Thoracic aorta (tissue), 2 donors: Measurements from ENCODE around the gene SNX33. TPM values are rescaled to one million over a fixed set of nuclear protein-coding genes. Genes with fewer than 3 reads are reported as not detected.

Experiments used
- ATAC-seq: fragments of 150-250 bp; one replicate; pipeline ENCODE4 v1.8.0; 2017; ENCODE audit warnings: low read depth; ENCODE audit not compliant: insufficient number of reproducible peaks, low FRiP score
- DNase-seq: peaks from one replicate; pipeline ENCODE4 v3.0.0-alpha.2; 2020; ENCODE audit warnings: low spot score
- H3K27ac ChIP-seq, 2 donors: fragments of 200-600 bp; sonication (generic); 1 replicate in 1 of 2; 2 replicates in 1 of 2; pipeline ENCODE4 v1.5.1; 2016; ENCODE audit warnings: mild to moderate bottlenecking in 2 of 2, moderate library complexity in 2 of 2
- H3K27me3 ChIP-seq: fragments of 200-600 bp; sonication (generic); replicated peaks from 2 replicates; pipeline ENCODE4 v1.6.0; 2016; ENCODE audit warnings: mild to moderate bottlenecking; ENCODE audit not compliant: insufficient read depth
- H3K36me3 ChIP-seq: fragments of 200-600 bp; sonication (generic); one replicate; pipeline ENCODE4 v1.5.1; 2016
- H3K4me1 ChIP-seq, 2 donors: fragments of 200-600 bp; sonication (generic); 1 replicate in 1 of 2; 2 replicates in 1 of 2; pipeline versions ENCODE4 v1.5.1 to v1.6.0; 2016; ENCODE audit warnings: low read depth in 2 of 2, mild to moderate bottlenecking in 1 of 2; ENCODE audit not compliant: control insufficient read depth in 1 of 2
- H3K4me3 ChIP-seq: fragments of 200-600 bp; sonication (generic); 2 replicates; pipeline ENCODE4 v1.5.1; 2016; ENCODE audit warnings: mild to moderate bottlenecking
- H3K9me3 ChIP-seq: fragments of 200-600 bp; sonication (generic); 2 replicates; pipeline ENCODE4 v1.5.1; 2016
- total RNA-seq, 2 donors: library from RNA; depleted of rRNA; stranded (reverse); fragments of >200 nt; gene quantifications; one replicate each; pipeline versions ENCODE4 v1.1.0 to v1.2.3, GENCODE V29; 2016
- TF ChIP-seq, protein P1 (sequence below): fragments of 200-600 bp; sonication (generic); IDR thresholded peaks from one replicate; pipeline ENCODE4 v1.5.1; 2019; ENCODE audit warnings: antibody characterized with exemption

The SNX33 gene
- total RNA-seq, 2 donors from 2014 or later, result 45.1 to 57.3 TPM

DNA sequence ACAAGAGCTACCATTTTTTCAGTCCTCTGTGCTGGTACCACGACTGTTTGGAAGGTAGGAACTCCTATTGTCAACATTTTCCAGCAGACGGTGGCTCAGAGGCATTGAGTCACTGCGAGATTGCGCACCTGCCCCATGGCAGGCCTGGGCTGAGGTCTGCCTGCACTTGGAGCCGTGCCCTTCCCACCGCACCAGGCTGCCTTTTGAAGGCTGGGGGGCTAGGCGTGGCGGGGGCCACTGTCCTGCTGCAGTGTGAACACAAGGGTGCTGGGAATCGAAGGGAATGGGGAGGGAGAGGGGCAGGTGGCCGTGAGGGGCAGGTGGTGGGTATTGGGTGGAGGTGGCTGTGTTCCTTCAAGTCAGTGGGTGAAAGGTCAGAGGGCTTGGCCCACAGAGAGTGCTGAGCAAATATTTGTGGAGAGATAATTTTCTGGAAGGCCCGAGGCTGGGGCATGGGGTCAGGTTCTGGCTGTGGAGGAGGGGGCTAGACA is 16.3 kb downstream of the SNX33 start:
- no peak for ATAC-seq

DNA sequence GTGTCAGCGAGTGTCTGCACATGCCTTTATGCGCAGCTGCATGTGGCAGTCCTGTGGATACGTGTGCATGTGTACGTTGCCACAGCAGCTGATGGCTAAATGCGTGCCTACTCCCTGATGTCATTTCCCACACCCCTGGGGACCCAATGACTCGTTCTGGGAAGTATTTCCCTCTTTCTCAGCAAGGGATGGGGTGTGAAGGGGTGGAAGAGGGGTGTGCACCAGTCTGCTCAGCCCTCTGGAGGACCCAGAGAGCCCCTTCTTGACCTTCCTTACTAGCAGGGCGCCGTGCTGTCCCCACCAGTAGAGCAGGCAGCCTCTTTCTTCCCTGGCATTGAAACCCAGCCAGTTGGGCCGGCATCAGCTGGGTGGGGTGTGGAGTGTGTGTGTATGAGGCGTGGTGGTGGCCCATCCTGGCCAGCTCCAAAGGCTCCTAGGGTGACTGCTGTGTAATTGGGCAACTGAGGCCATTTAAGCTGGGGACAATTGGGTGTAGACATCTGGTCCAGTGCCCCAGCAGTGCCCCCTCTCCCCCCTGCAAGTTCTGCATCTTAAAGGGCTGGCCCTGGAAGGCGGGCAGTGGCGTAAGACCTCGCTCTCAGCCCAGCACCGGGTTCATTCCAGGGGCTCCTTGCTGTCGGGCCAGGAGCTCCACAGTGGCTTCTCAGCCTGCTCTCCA is 19.2 kb downstream of the SNX33 start:
- Histone ChIP-seq H3K4me1 (peaks cover 21 to 89% of the 10 kb centered on the region in 2 donors), H3K9me3 (no peaks in the 10 kb centered on the region), H3K4me3 (peak overlapping the region; percentile 58), H3K27me3 (no peaks in the 10 kb centered on the region), H3K27ac (peak overlapping the region; percentile 91 to 98), H3K36me3 (no peaks in the 10 kb centered on the region)
- peak; percentile 86 for DNase-seq
- ATAC-seq, result peak; percentile 84
- TF ChIP-seq, protein P1, sequence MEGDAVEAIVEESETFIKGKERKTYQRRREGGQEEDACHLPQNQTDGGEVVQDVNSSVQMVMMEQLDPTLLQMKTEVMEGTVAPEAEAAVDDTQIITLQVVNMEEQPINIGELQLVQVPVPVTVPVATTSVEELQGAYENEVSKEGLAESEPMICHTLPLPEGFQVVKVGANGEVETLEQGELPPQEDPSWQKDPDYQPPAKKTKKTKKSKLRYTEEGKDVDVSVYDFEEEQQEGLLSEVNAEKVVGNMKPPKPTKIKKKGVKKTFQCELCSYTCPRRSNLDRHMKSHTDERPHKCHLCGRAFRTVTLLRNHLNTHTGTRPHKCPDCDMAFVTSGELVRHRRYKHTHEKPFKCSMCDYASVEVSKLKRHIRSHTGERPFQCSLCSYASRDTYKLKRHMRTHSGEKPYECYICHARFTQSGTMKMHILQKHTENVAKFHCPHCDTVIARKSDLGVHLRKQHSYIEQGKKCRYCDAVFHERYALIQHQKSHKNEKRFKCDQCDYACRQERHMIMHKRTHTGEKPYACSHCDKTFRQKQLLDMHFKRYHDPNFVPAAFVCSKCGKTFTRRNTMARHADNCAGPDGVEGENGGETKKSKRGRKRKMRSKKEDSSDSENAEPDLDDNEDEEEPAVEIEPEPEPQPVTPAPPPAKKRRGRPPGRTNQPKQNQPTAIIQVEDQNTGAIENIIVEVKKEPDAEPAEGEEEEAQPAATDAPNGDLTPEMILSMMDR, result no peak

More for the DNA sequence above, 16.3 kb downstream of the SNX33 start:
- H3K36me3 ChIP-seq, result peaks cover 3% of the 10 kb centered on the region
- H3K27ac ChIP-seq, result peak overlapping the region; percentile 98 to 99
- H3K9me3 ChIP-seq, result no peaks in the 10 kb centered on the region
- peaks cover 46 to 91% of the 10 kb centered on the region in 2 donors for H3K4me1 ChIP-seq
- TF ChIP-seq, protein P1, result no peak
- no peak overlapping the region for H3K4me3 ChIP-seq
- no peaks in the 10 kb centered on the region for H3K27me3 ChIP-seq
- DNase-seq, result no peak

DNA sequence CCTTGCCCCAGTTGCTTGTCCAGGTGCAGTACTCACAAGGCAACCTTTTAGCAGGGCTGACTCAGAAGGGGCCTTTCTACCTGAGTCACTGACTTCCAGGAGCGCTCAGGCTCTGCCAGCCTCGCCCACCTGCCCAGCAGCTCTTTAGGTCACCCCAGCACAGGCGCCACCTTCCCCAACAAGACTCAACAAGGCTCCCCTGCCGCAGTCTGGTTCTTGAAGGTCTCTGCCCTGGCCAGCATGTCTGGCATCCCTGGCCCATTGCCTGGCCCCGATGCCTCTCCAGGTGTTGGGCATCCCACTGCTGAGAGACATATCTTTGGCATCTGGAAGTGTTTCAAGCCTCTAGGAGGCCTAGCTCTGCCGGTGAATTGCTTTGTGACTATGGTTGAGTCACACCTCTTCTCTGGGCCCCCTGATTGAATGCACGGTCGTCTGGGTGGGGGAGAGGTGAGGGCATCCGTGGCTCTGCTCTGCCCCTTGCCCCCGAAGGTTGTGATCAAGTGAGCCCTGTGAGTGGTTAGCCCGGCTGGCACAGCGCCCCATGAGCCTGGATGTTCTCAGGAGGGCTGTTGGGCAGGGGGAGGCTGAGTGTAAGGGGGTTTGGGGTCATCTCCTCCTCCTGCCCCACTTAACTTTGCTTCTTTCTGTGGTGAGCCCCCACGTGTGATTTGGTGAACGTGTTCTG is 21.6 kb downstream of the SNX33 start:
- H3K27ac ChIP-seq, result peak overlapping the region; percentile 91 to 98
- DNase-seq, result no peak
- H3K4me3 ChIP-seq, result no peak overlapping the region
- no peaks in the 10 kb centered on the region for H3K36me3 ChIP-seq
- peaks cover 41 to 91% of the 10 kb centered on the region in 2 donors for H3K4me1 ChIP-seq
- no peaks in the 10 kb centered on the region for H3K27me3 ChIP-seq
- H3K9me3 ChIP-seq, result no peaks in the 10 kb centered on the region
- TF ChIP-seq, protein P1, result no peak
- ATAC-seq, result no peak

DNA sequence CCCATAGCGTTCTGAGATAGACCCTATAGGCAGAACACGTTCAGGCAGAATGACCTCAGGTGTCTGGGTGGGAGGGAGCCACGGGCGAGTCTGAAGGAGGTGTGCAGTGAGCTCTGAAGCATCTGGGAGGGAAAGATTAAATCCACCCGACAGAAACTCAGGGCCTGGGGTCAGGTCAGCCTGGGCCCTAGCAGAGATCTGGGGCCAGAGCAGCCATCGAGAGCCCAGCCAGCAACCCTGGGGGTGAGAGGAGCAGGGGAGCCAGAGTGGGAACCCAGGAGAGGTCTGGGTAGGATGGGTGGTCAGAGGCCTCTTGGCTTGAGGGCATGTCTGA is 22.1 kb downstream of the SNX33 start:
- TF ChIP-seq, protein P1, result no peak
- Histone ChIP-seq H3K9me3 (no peaks in the 10 kb centered on the region), H3K4me1 (peaks cover 46 to 93% of the 10 kb centered on the region in 2 donors), H3K27me3 (no peaks in the 10 kb centered on the region), H3K4me3 (no peak overlapping the region), H3K36me3 (no peaks in the 10 kb centered on the region), H3K27ac (peak overlapping the region; percentile 91 to 98)
- ATAC-seq, result no peak
- no peak for DNase-seq

DNA sequence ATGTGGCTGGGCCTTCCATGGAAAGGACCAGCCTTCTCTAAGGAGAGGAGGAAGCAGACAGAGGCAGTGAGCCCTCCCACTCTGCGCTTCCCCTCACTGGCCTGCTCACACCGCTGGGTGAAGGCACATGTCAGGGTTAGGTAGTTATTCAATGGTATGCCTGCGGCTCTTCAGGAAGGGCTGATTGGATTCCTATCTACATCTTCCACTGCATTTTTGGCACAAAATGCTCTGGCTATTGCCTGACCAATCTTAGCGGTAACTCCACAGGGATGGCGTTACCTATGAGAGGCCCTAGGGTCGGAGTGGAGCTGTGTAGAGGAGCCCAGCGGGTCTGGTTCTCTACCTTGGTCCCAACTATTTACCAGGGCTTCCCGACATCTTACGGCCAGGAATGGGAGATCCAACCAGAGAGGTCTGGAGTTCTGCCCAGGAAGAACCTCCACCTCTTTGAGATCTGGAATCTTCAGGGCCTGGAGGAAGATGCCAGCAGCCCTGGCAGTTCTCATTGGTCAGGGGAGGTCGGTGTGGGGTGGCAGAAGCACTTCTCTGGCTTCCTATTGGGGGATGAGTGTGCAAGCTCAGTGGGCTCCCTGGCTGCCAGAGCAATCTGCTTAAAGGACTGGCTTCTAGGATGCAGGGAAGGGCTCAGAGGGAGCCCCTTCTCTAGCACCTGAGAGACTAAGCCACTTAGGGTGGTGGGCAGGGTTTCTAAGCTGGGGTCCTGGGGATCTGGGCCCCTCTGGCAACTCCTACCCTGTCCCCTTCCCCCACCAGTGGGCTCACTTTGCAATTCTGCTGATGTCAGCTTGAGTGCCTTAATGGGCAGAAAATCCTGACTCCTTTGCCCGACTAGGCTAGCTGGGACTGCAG is 24.3 kb downstream of the SNX33 start:
- Histone ChIP-seq H3K36me3 (peaks cover 4% of the 10 kb centered on the region), H3K4me1 (peaks cover 51 to 98% of the 10 kb centered on the region in 2 donors), H3K9me3 (no peaks in the 10 kb centered on the region), H3K27ac (peak overlapping the region; percentile 91 to 98), H3K4me3 (no peak overlapping the region), H3K27me3 (no peaks in the 10 kb centered on the region)
- no peak for ATAC-seq
- DNase-seq, result no peak
- TF ChIP-seq, protein P1, result no peak
